Activated naive CD4-positive, alpha-beta T cell treated with Interleukin-2 at 50 U/mL for 16 hours (primary cell): ENCODE measurements around the gene ZNF462.

ENCODE experiments used
- DNase-seq: peaks from one replicate; pipeline ENCODE4 v3.0.0-alpha.2; 2020

The ZNF462 gene

DNA sequence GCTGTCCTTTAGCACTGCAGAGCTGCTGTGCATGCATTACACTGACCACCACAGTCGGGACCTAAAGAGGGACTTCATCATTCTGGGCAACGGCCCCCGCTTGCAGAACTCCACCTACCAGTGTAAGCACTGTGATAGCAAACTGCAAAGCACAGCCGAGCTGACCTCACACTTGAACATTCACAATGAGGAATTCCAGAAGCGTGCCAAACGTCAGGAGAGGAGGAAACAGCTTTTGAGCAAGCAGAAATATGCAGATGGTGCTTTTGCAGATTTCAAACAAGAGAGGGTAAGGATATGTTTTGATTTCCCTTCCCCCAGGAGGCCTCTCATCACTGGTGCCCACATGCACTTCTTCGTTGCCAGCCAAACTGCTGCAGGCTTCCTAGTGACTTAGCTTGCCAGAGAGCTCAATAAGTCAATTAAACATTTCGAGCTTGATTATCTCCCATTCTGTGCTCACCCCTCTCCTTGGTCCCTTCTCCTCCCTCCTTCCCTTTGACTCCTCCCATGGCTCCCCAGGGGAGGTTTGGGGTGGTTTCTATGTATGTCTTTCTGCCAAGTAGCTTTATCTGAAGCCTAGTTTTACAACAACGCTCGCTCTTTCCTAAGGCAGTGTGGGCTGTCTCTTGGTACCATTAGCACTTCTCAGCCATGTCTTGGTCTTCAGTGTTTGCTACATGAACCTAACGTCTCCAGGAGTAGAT lies 66.7 kb downstream of the ZNF462 start:
- no peak for DNase-seq

DNA sequence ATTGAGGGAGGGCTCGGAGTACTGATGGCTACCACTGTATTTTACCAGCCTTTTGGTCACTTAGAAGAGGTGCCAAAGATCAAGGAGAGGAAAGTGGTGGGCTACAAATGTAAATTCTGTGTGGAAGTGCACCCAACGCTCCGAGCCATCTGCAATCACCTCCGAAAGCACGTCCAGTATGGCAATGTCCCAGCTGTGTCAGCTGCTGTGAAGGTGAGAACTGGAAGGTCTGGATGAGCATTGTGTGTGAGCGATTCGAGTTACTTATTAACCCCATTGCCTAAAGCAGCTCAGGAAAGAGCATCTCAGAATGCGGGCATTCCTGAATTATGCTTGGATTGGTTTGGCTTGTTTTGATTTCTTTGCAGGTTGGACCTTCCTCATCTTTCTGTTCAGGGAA lies 67.5 kb downstream of the ZNF462 start:
- no peak for DNase-seq

GRCh38 chr9:106931466-106931865 lies 68.5 kb downstream of the ZNF462 start:
- no peak for DNase-seq

DNA sequence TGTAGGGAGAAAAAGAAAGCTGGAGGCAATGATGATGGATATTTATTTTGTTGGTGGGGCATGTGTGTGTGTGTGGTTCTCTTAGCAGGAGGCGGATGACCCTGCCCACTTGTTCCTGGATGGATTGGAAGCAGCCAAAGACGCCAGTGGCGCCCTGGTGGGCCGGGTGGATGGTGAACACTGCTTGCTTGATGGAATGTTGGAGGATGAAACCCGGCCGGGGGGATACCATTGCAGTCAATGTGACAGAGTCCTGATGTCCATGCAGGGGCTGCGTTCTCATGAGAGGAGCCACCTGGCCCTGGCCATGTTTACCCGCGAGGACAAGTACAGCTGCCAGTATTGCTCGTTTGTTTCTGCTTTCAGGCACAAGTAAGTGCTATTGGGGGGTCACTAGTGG lies 69.2 kb downstream of the ZNF462 start:
- no peak for DNase-seq

DNA sequence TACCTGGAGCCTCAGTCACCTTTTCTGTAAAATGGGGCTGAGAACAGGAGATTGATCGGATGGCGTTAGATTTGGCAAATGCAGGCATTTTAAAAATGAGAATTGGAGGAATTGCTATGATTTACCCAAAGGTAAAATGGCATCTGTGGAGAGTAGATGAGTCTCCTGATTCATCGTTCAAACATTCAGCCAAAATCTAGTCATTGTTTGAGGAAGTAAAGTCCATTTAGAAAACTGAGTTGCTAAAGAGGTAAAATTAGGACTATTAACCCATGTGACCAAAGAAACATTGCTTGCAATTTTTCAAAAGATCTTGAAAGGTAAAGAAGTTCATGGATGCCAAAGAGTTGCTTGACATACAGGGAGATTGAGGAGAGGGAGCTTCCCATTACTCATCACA lies 69.7 kb downstream of the ZNF462 start:
- DNase-seq: no peak

GRCh38 chr9:106933470-106933869 lies 70.5 kb downstream of the ZNF462 start:
- no peak for DNase-seq

DNA sequence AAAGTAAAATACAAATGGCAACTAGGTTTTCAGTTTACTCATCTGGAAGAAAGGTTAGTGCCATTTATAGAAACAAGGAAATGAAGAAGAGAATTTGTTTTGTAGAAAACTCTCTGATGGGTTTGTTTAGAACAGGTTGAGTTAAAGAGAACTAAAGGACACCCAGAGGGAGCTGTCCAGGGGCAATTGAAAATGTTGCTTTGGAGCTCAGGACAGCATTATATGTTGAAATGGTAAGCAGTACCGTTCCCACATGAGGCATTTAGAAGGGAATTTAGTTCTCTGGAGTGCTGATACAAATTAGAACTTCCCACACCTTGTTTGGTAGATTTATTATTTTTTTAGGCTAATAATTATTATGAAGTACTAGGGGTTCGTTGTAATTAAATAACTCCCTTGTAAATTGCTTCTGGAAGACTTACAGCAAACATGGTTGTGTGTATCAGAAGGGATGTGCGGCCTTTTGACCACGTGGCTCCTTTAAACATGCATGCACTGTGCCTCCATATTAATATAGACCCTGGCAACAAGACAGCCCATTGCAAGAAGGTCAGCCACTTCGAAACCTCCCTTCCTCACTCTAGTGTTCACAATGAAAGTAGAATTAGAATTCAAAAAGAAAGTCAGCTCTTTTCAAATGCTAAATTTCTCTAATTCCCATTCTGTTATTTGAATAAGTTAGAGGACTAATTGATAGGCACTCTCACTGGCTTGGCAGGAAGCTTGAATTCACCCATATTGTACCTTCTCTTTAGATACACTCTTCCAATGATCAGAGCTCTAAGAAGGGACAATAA lies 71.7 kb downstream of the ZNF462 start:
- no peak for DNase-seq

DNA sequence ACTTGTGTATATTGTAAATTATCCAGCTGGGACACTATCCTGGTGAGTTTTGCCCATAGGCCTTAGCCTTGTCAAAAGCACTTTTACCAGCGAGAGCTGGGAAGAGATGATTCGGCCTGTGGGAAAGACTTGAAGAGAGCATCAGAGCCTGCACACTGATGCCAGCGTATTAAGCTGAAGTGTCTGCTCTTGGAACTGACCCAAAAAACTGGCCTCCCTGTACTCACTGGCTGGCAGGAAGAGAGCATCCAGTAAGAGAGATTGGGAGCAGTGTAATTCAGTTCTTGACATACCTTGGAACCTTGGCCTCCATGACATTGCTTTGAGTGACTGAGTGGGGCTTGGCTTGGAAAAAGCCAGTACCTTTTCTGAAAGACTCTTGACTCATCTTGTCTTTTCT lies 73.7 kb downstream of the ZNF462 start:
- no peak for DNase-seq

- DNase-seq: no peak
These were observed 79.0 kb downstream of the ZNF462 start for GRCh38 chr9:106941916-106942315.

DNA sequence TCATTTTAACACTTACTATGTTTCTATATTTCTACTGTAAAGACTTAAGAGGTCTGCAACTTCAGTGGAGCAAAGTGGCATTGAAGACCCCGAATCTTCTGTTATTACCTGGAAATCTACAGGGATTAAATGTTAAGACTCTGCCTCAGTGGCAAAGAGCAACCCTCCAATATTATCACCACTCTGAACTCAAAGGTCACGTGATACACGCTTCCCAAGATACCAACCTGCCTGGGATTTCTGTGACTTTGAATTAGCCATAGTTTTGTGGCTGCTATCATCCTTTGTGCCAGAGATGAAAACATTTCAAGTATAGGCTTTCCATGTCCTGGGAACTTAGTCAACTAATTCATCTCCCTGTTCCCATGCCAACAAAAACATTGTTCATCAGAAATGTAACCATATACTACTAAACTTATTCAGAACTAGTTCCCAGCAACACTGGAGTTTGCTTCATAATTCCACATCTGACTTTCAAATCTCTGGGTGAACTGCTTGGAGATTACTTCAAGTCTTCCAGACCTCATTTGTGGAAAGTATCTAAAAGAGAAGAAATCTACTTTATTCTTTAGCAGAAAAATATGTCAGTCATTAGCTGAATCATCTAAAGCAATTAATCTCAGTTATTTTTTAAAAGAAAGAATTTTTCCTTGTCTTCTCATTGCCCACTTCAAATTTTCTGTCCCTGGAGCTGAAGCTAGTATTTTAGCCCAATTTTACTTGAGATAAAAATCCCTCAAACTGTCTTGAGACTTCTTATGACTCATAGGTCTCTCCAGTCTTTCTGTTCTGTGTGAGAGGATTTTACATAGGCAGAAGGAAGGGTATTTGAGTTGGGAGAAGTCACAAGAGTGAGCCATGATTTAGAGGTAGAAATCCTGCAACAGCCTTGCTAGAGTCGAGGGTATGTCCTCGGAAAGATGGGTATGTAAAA lies 83.0 kb downstream of the ZNF462 start:
- DNase-seq: no peak

- no peak for DNase-seq
These were observed 84.3 kb downstream of the ZNF462 start for GRCh38 chr9:106947106-106947900.

DNA sequence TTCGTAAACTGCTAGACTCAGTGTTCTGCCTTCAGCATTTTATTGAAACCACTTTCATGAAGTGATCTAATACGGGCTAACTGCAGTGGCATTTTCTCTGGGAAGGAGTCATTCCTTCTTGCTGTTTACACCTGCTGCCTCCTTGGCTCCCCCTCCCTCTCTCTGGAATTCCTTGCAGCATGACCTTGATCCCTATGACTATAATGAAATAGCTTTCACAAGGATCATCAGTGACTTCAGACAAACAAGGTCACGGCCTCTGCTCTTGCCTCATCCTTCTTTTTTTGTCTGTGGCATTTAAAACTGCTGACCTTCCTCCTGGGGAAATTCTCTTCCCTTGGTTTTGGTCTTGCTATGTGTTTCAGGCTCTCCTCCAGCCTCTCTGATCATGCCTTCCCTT lies 90.2 kb downstream of the ZNF462 start:
- DNase-seq: no peak

DNA sequence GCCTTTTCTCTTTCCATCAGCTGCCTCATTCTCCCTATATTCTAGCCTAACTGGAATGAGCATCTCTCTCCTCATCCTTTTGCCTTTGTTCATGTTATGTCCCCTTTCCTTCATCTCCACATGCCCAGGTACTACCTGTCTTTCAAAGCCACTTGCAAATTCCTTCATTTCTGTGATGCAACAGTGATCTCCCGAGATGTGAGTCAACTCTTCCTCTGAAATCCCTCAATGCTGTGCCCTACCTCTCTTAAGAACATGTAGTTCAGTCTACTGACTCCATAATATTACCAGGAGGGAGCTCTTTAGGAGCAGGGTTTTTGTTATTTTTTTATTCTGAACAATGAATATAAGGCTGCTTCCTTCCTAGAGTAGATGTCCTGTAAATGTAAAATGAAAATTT lies 91.6 kb downstream of the ZNF462 start:
- no peak for DNase-seq

DNA sequence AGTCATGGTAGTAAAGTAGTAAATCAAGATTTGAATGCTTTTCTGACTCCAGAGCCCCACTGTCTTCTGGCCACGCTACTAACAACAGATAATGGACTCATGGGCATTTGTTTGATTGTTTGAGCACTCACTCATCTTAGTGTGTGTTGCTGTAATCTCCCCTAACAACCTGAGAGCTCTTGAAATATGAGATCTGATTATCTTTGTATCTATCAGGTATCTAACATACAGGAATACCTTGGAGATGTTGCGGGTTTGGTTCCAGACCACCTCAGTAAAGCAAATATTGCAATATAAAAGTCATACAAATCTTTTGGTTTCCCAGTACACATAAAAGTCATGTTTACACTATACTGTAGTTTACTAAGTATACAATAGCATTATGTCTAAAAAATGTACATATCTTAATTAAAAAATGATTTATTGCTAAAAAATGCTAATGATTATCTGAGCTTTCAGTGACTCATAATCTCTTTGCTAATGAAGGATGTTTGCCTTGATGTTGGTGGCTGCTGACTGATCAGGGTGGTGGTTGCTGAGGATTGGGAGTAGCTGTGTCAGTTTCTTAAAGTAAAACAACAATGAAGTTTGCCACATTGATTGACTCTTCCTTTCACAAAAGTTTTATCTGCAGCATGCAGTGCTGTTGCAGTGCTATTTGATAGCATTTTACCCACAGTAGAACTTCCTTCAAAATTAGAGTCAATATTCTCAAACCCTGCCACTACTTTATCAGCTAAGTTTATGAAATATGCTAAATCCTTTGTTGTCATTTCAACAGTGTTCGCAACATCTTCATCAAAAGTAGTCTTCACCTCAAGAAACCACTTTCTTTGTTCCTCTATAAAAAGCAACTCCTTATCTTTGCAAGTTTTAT lies 92.2 kb downstream of the ZNF462 start:
- no peak for DNase-seq

- no peak for DNase-seq
These were observed 94.0 kb downstream of the ZNF462 start for GRCh38 chr9:106956971-106957370.

GRCh38 chr9:106958955-106959657 lies 96.1 kb downstream of the ZNF462 start:
- no peak for DNase-seq

- DNase-seq: no peak
These were observed 97.3 kb downstream of the ZNF462 start for GRCh38 chr9:106960258-106960657.

GRCh38 chr9:106961623-106962022 lies 98.7 kb downstream of the ZNF462 start:
- no peak for DNase-seq

DNA sequence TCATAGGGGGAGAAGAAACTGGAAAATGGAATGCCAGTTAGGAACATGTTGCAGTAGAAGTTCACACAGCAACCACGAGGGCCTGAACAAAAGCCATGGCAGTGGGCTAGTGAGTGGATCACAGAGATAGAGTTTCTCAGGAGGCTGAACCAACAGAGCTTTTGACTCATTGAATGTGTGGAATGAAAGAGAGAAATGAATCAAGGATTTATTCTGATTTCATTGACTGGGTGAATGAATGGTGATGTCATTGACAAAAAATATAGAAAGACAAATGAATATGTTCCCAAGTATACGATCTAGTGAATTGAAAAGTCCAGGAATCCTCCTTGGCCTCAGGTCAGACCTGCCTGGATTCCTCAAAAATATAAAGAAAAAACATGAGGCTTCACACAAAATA lies 99.2 kb downstream of the ZNF462 start:
- DNase-seq: no peak

- no peak for DNase-seq
These were observed 99.8 kb downstream of the ZNF462 start for GRCh38 chr9:106962615-106963363.
